ENCODE data around the gene ZNF860.

Gene ZNF860

DNA sequence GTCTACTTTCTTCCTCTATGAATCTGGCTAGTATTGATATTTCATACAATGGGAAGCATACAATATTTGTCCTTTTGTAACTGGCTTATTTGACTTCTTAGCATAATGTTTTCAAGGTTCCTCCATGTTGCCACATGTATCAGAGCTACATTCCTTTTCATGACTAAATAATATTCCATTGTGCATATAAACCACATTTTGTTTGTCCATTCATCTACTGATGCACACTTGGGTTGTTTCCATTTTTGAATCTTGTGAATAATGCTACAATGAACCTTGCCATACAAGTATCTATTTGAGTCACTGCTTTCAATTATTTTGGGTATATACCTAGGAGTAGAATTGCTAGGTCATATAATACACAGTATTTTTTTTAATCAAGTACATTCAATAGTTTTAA, 38.5 kb upstream of the ZNF860 start:
- no peak overlapping the region for H3K4me3 ChIP-seq (ENCODE audit: low read depth, low read length)
- TF ChIP-seq, protein P1, sequence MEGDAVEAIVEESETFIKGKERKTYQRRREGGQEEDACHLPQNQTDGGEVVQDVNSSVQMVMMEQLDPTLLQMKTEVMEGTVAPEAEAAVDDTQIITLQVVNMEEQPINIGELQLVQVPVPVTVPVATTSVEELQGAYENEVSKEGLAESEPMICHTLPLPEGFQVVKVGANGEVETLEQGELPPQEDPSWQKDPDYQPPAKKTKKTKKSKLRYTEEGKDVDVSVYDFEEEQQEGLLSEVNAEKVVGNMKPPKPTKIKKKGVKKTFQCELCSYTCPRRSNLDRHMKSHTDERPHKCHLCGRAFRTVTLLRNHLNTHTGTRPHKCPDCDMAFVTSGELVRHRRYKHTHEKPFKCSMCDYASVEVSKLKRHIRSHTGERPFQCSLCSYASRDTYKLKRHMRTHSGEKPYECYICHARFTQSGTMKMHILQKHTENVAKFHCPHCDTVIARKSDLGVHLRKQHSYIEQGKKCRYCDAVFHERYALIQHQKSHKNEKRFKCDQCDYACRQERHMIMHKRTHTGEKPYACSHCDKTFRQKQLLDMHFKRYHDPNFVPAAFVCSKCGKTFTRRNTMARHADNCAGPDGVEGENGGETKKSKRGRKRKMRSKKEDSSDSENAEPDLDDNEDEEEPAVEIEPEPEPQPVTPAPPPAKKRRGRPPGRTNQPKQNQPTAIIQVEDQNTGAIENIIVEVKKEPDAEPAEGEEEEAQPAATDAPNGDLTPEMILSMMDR (IDR thresholded peaks at IDR 0.05; ENCODE audit: low read depth, low read length), result no peak

GRCh38 chr3:31945738-31946052, 35.9 kb upstream of the ZNF860 start:
- TF ChIP-seq, protein P1 (IDR thresholded peaks at IDR 0.05; ENCODE audit: low read depth, low read length), result no peak
- H3K4me3 ChIP-seq (ENCODE audit: low read depth, low read length), result no peak overlapping the region

GRCh38 chr3:31946484-31947081, 35.0 kb upstream of the ZNF860 start:
- TF ChIP-seq, protein P1 (IDR thresholded peaks at IDR 0.05; ENCODE audit: low read depth, low read length), result no peak
- H3K4me3 ChIP-seq (ENCODE audit: low read depth, low read length), result no peak overlapping the region

- no peak overlapping the region for H3K4me3 ChIP-seq (ENCODE audit: low read depth, low read length)
Measured at GRCh38 chr3:31947162-31947561, 34.4 kb upstream of the ZNF860 start.

DNA sequence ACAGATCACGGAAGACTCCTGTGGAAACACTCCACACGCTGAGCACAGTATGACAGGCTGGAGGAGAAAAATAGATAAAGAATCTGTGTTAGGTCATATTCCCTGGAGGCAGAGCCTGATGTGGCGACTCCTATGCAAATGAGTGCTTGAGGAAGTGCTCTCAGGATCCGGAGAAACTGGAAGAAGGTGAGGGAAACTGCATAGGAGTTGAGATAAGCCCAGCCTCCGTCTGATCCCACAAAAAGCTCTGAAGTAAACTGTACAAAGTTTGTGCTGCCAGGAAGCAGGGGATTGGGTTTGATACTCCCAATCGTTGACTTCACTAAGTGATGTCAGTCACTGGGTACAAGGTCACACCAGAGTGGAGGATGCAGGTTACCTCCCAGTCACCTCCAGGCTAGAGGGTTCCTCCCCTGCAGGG, 33.9 kb upstream of the ZNF860 start:
- TF ChIP-seq, protein P1 (IDR thresholded peaks at IDR 0.05; ENCODE audit: low read depth, low read length), result no peak

More at GRCh38 chr3:31947162-31947561, 34.4 kb upstream of the ZNF860 start:
- TF ChIP-seq, protein P1 (IDR thresholded peaks at IDR 0.05; ENCODE audit: low read depth, low read length), result no peak

GRCh38 chr3:31948280-31948679, 33.3 kb upstream of the ZNF860 start:
- H3K4me3 ChIP-seq (ENCODE audit: low read depth, low read length), result no peak overlapping the region
- TF ChIP-seq, protein P1 (IDR thresholded peaks at IDR 0.05; ENCODE audit: low read depth, low read length), result no peak

More for the DNA sequence above, 33.9 kb upstream of the ZNF860 start:
- H3K4me3 ChIP-seq (ENCODE audit: low read depth, low read length), result no peak overlapping the region

- TF ChIP-seq, protein P1 (IDR thresholded peaks at IDR 0.05; ENCODE audit: low read depth, low read length), result no peak
- H3K4me3 ChIP-seq (ENCODE audit: low read depth, low read length), result no peak overlapping the region
Measured at GRCh38 chr3:31952205-31952604, 29.3 kb upstream of the ZNF860 start.

Measured in WI38 (cell line).